IMR-90 (cell line): Measurements from ENCODE around the gene TMEM120A. TPM values are rescaled to one million over a fixed set of nuclear protein-coding genes. Genes with fewer than 3 reads are reported as not detected.

Experiments used
- ATAC-seq: fragments of 200-7000 bp; cut with Tn5 transposase; 2 replicates; pipeline ENCODE4 v1.9.1; 2020; ENCODE audit warnings: low read depth, mild to moderate bottlenecking, moderate library complexity
- BruUV-seq: library from RNA; stranded (reverse); fragments of 400-500 nt; replicated peaks from 2 replicates; lab custom pipeline; 2021; lab: Mats Ljungman, UMichigan
- CTCF ChIA-PET: fragments of 300-600 bp; formaldehyde crosslinking; extraction: SDS; loops from one replicate; lab custom pipeline; 2021; ENCODE audit warnings: antibody characterized with exemption; lab: Yijun Ruan, JAX
- POLR2A ChIA-PET: fragments of 300-600 bp; sonication (Branson Sonifier 250); formaldehyde crosslinking; loops from one replicate; lab custom pipeline; 2022; ENCODE audit warnings: antibody characterized with exemption; ENCODE audit not compliant: unreplicated experiment; lab: Charles Lee
- DNase-seq: peaks from one replicate; pipeline ENCODE4 v3.0.0; 2013
- H2AFZ ChIP-seq: replicated peaks from 2 replicates; pipeline ENCODE3; 2013; ENCODE audit warnings: low read length, mild to moderate bottlenecking; ENCODE audit not compliant: poor library complexity
- H2AK5ac ChIP-seq: 2 replicates; pipeline ENCODE4 v1.6.1; 2013; ENCODE audit warnings: low read depth, low read length, inconsistent platforms
- H2AK9ac ChIP-seq: replicated peaks from 2 replicates; pipeline ENCODE3; 2013; ENCODE audit warnings: mild to moderate bottlenecking, low read depth, low read length, moderate library complexity; ENCODE audit not compliant: poor library complexity
- H2BK120ac ChIP-seq: 2 replicates; pipeline ENCODE4 v1.6.1; 2013; ENCODE audit warnings: low read depth, low read length, inconsistent platforms
- H2BK15ac ChIP-seq: 3 replicates; pipeline ENCODE4 v1.6.1; 2013; ENCODE audit warnings: low read depth, low read length, inconsistent platforms
- H2BK20ac ChIP-seq: 2 replicates; pipeline ENCODE4 v1.6.1; 2013; ENCODE audit warnings: low read depth, mild to moderate bottlenecking, inconsistent platforms, low read length, moderate library complexity
- H2BK5ac ChIP-seq: 2 replicates; pipeline ENCODE4 v1.6.1; 2013; ENCODE audit warnings: mild to moderate bottlenecking, low read depth, low read length, inconsistent platforms; ENCODE audit not compliant: poor library complexity, severe bottlenecking
- H3K14ac ChIP-seq: replicated peaks from 2 replicates; pipeline ENCODE4 v1.6.1; 2013; ENCODE audit warnings: low read depth, low read length, inconsistent platforms
- H3K18ac ChIP-seq: 2 replicates; pipeline ENCODE4 v1.6.1; 2013; ENCODE audit warnings: low read depth, low read length, control low read depth
- H3K23ac ChIP-seq: 2 replicates; pipeline ENCODE4 v1.6.1; 2013; ENCODE audit warnings: low read depth, low read length, inconsistent platforms
- H3K27ac ChIP-seq: 2 replicates; pipeline ENCODE4 v1.5.1; 2013; ENCODE audit warnings: mild to moderate bottlenecking, control low read depth, low read length; ENCODE audit not compliant: insufficient read depth
- H3K27me3 ChIP-seq: 2 replicates; pipeline ENCODE4 v1.6.1; 2013; ENCODE audit warnings: low read length; ENCODE audit not compliant: control insufficient read depth, insufficient read depth
- H3K36me3 ChIP-seq: 2 replicates; pipeline ENCODE4 v1.6.1; 2013; ENCODE audit warnings: low read length, mixed read lengths; ENCODE audit not compliant: control insufficient read depth, insufficient read depth
- H3K4ac ChIP-seq: 2 replicates; pipeline ENCODE4 v1.6.1; 2013; ENCODE audit warnings: low read depth, low read length, inconsistent platforms
- H3K4me1 ChIP-seq: 2 replicates; pipeline ENCODE4 v1.6.1; 2013; ENCODE audit warnings: low read length, mixed read lengths; ENCODE audit not compliant: control insufficient read depth, insufficient read depth
- H3K4me2 ChIP-seq: 2 replicates; pipeline ENCODE4 v1.6.1; 2013; ENCODE audit warnings: low read depth, mild to moderate bottlenecking, control low read depth, low read length, moderate library complexity
- H3K4me3 ChIP-seq: 2 replicates; pipeline ENCODE4 v1.5.1; 2013; ENCODE audit warnings: low read depth, mild to moderate bottlenecking, control low read depth, low read length, moderate library complexity; ENCODE audit not compliant: insufficient read depth
- H3K56ac ChIP-seq: 2 replicates; pipeline ENCODE4 v1.6.1; 2013; ENCODE audit warnings: low read length, inconsistent platforms; ENCODE audit not compliant: insufficient read depth; ENCODE audit errors: extremely low read depth
- H3K79me1 ChIP-seq, 2 experiments: 2 replicates each; pipeline ENCODE4 v1.6.1; 2013; ENCODE audit warnings: low read length in 2 of 2, inconsistent platforms in 1 of 2, low read depth in 1 of 2
- H3K9ac ChIP-seq: 2 replicates; pipeline ENCODE4 v1.6.1; 2013; ENCODE audit warnings: low read depth, low read length, control low read depth
- H3K9me1 ChIP-seq: 2 replicates; pipeline ENCODE4 v1.6.1; 2013; ENCODE audit warnings: low read length, inconsistent platforms; ENCODE audit not compliant: insufficient read depth
- H3K9me3 ChIP-seq: 2 replicates; pipeline ENCODE4 v1.6.1; 2013; ENCODE audit warnings: low read length; ENCODE audit not compliant: control insufficient read depth, insufficient read depth
- H4K20me1 ChIP-seq: 2 replicates; pipeline ENCODE4 v1.6.1; 2013; ENCODE audit warnings: low read length, inconsistent platforms; ENCODE audit not compliant: insufficient read depth
- H4K5ac ChIP-seq: 2 replicates; pipeline ENCODE4 v1.6.1; 2013; ENCODE audit warnings: mild to moderate bottlenecking, low read depth, low read length, control low read depth
- H4K8ac ChIP-seq, 2 experiments: 2 replicates each; pipeline ENCODE4 v1.6.1; 2013; ENCODE audit warnings: low read depth in 2 of 2, low read length in 2 of 2, control low read depth in 1 of 2, inconsistent platforms in 1 of 2
- H4K91ac ChIP-seq: 2 replicates; pipeline ENCODE4 v1.6.1; 2013; ENCODE audit warnings: low read depth, low read length, inconsistent platforms; ENCODE audit not compliant: insufficient read depth
- CTCF ChIP-seq: conservative IDR thresholded peaks from 2 replicates; pipeline ENCODE4 v1.5.1; 2012; ENCODE audit warnings: mild to moderate bottlenecking, low read depth, low read length, improper control_type of control experiment
- SMC3 ChIP-seq: fragments of 150-350 bp; IDR thresholded peaks from 2 replicates; pipeline ENCODE4 v1.6.1; 2016; ENCODE audit warnings: low read depth, mild to moderate bottlenecking, antibody characterized with exemption, low read length, moderate library complexity
- WGBS, 2 experiments: methylation state at CpG; one replicate each; pipeline versions ENCODE4 v1.1.5 to v1.1.7; 2013; ENCODE audit warnings: missing lambda C conversion rate in 2 of 2; ENCODE audit not compliant: insufficient read length in 1 of 2; ENCODE audit errors: extremely low coverage in 2 of 2; 5-methylcytosine and 5-hydroxymethylcytosine counted together
- dilution Hi-C: fragments of 300-500 bp; cut with HindIII; formaldehyde crosslinking; loops from one replicate; pipeline ENCODE4 v1.14.3; 2018; ENCODE audit warnings: low sequenced_read_pairs; ENCODE audit not compliant: unreplicated experiment
- in situ Hi-C: fragments of 300-500 bp; cut with MboI; formaldehyde crosslinking; loops from 3 replicates; pipeline ENCODE4 v1.14.3; 2019; ENCODE audit warnings: low sequenced_read_pairs, inconsistent platforms, mixed read lengths
- intact Hi-C: fragments of 100-400 bp; cut with micrococcal nuclease; formaldehyde crosslinking; loops from 2 replicates; pipeline ENCODE4 v1.10.0; 2022
- polyA plus RNA-seq, 3 experiments: library from polyadenylated mRNA; depleted of rRNA; stranded (reverse); fragments of >200 nt; gene quantifications; 2 replicates each; pipeline ENCODE4 v1.2.3, GENCODE V29; 2012; ENCODE audit warnings: low replicate concordance in 1 of 3
- total RNA-seq: library from RNA; depleted of rRNA; stranded (reverse); fragments of >200 nt; gene quantifications from 2 replicates; pipeline ENCODE4 v1.2.3, GENCODE V29; 2012

TMEM120A gene
- total and polyA plus RNA-seq, 2 of the 4 experiments (the other 2 are of a cell fraction): 32.1 to 39.3 TPM

- CTCF ChIA-PET: no interaction called here
- no peak overlapping the region for H3K4ac ChIP-seq
- 100% methylated on average over 2 of the region's 8 CpGs; no CpG with 5 or more reads in 1 of the 2 experiments for WGBS, 2 experiments
These were observed 48.1 kb downstream of the TMEM120A start for GRCh38 chr7:75946207-75946855.

More at GRCh38 chr7:75946207-75946855, 48.1 kb downstream of the TMEM120A start:
- no peak overlapping the region for H3K27ac ChIP-seq
- no peak overlapping the region for H2BK120ac ChIP-seq
- H3K14ac ChIP-seq: no peak overlapping the region
- peaks cover 10% of the 10 kb centered on the region for H3K9me1 ChIP-seq
- H2AK9ac ChIP-seq: no peak overlapping the region
- H4K91ac ChIP-seq: no peak overlapping the region
- in situ Hi-C loops: no loop called here
- no peak overlapping the region for H4K8ac ChIP-seq
- DNase-seq (no peak), ATAC-seq (no peak)
- H4K5ac ChIP-seq: no peak overlapping the region
- H3K56ac ChIP-seq: no peak overlapping the region
- no peak overlapping the region for H2BK15ac ChIP-seq
- H3K4me3 ChIP-seq: no peak overlapping the region
- no peak overlapping the region for H2AK5ac ChIP-seq
- no peak overlapping the region for H2BK5ac ChIP-seq
- H3K23ac ChIP-seq: no peak overlapping the region
- H3K79me1 ChIP-seq: peaks cover 3 to 56% of the 10 kb centered on the region in 2 experiments; a peak in 3 of 4 replicates
- peaks cover 2% of the 10 kb centered on the region; the same call in 1 of the 2 replicates for H3K9me3 ChIP-seq
- H4K20me1 ChIP-seq: peaks cover 3% of the 10 kb centered on the region; the same call in 1 of the 2 replicates
- POLR2A ChIA-PET: interaction anchor here (0.6 kb wide), 1 partner anchor 409 kb away, joined by 3 read pairs; no protein-coding TSS in a partner anchor
- no peak overlapping the region for H3K4me2 ChIP-seq
- intact Hi-C loops: no loop called here
- H3K36me3 ChIP-seq: 0 out of 2 replicates have a peak, but pooled peaks cover 2% of the 10 kb centered on the region
- H3K18ac ChIP-seq: no peak overlapping the region
- no peak overlapping the region for H3K9ac ChIP-seq
- no TSS peak for BruUV-seq
- H2BK20ac ChIP-seq: no peak overlapping the region
- H3K4me1 ChIP-seq: peaks cover 9% of the 10 kb centered on the region
- dilution Hi-C loops: no loop called here
- H3K27me3 ChIP-seq: no peaks in the 10 kb centered on the region
- TF ChIP-seq CTCF (no peak), SMC3 (no peak)
- H2AFZ ChIP-seq: no peak overlapping the region
